Ecto neural progenitor cell (in vitro differentiated cells): ENCODE data around the gene TRIP13.
"Not testable (repeated sequence)": the region's sequence is repeated elsewhere in the genome, so short reads cannot be mapped to it uniquely, and the experiment has no call there.

Source experiments
- DNase-seq: peaks from one replicate; pipeline ENCODE4 v3.0.0-alpha.2; 2018; ENCODE audit warnings: low spot score

TRIP13 gene

GRCh38 chr5:920321-920720 is 27.6 kb downstream of the TRIP13 start:
- DNase-seq = no peak

- DNase-seq = peak; percentile 32
Observed at GRCh38 chr5:921456-922435, 29.1 kb downstream of the TRIP13 start.

- peak; percentile 42 for DNase-seq
Observed at GRCh38 chr5:922436-923280, 30.0 kb downstream of the TRIP13 start.

- peak; percentile 90 for DNase-seq
Observed at GRCh38 chr5:923281-923873, 30.7 kb downstream of the TRIP13 start.

- DNase-seq = peak; percentile 67
Observed at GRCh38 chr5:926417-927171, 33.9 kb downstream of the TRIP13 start.

- DNase-seq = peak; percentile 42
Observed at GRCh38 chr5:927172-928015, 34.7 kb downstream of the TRIP13 start.

- DNase-seq = not testable (repeated sequence)
Observed at GRCh38 chr5:929182-929581, 36.5 kb downstream of the TRIP13 start.

GRCh38 chr5:929596-929995 is 36.9 kb downstream of the TRIP13 start:
- no peak for DNase-seq

- no peak for DNase-seq
Observed at GRCh38 chr5:930866-931265, 38.2 kb downstream of the TRIP13 start.

GRCh38 chr5:931570-932145 is 39.0 kb downstream of the TRIP13 start:
- DNase-seq = no peak

- DNase-seq = no peak
Observed at GRCh38 chr5:932151-932627, 39.5 kb downstream of the TRIP13 start.

GRCh38 chr5:932628-933250 is 40.1 kb downstream of the TRIP13 start:
- DNase-seq = no peak

- DNase-seq = no peak
Observed at GRCh38 chr5:933251-933861, 40.7 kb downstream of the TRIP13 start.

GRCh38 chr5:933951-934350 is 41.3 kb downstream of the TRIP13 start:
- DNase-seq = not testable (repeated sequence)

- not testable (repeated sequence) for DNase-seq
Observed at GRCh38 chr5:934381-934967, 41.8 kb downstream of the TRIP13 start.

GRCh38 chr5:935510-936084 is 42.9 kb downstream of the TRIP13 start:
- DNase-seq = no peak

- DNase-seq = no peak
Observed at GRCh38 chr5:936149-937144, 43.8 kb downstream of the TRIP13 start.
